WTC11 (cell line): ENCODE data around the gene LTBP2. TPM values are rescaled to one million over a fixed set of nuclear protein-coding genes. Genes with fewer than 3 reads are reported as not detected.

Experiments
- ATAC-seq: fragments of 200-7000 bp; cut with Tn5 transposase; 2 replicates; pipeline ENCODE4 v1.10.0; 2021; ENCODE audit warnings: mild to moderate bottlenecking, moderate library complexity
- CTCF ChIA-PET: fragments of 300-600 bp; sonication (Branson Sonifier 250); formaldehyde crosslinking; loops from one replicate; lab custom pipeline; 2021; ENCODE audit warnings: antibody characterized with exemption; lab: Charles Lee
- POLR2A ChIA-PET: fragments of 350-600 bp; sonication (Branson Sonifier 250); formaldehyde crosslinking; loops from one replicate; lab custom pipeline; 2021; ENCODE audit warnings: antibody characterized with exemption; lab: Charles Lee
- DNase-seq: peaks from one replicate; pipeline ENCODE4 v3.0.0; 2021; ENCODE audit warnings: low spot score
- H3K27ac Mint-ChIP-seq: 2 replicates; pipeline ENCODE4 v1.8.0; 2021; ENCODE audit warnings: mixed read lengths
- H3K27me3 Mint-ChIP-seq: 2 replicates; pipeline ENCODE4 v1.8.0; 2021; ENCODE audit warnings: low read depth, mild to moderate bottlenecking, moderate library complexity, mixed read lengths
- H3K36me3 Mint-ChIP-seq: 2 replicates; pipeline ENCODE4 v1.8.0; 2021; ENCODE audit warnings: mixed read lengths
- H3K4me1 Mint-ChIP-seq: 2 replicates; pipeline ENCODE4 v1.8.0; 2022; ENCODE audit warnings: mixed read lengths
- H3K4me3 Mint-ChIP-seq: 2 replicates; pipeline ENCODE4 v1.8.0; 2021; ENCODE audit warnings: mild to moderate bottlenecking, moderate library complexity, mixed read lengths
- H3K9me3 Mint-ChIP-seq: 2 replicates; pipeline ENCODE4 v1.8.0; 2021; ENCODE audit warnings: mixed read lengths
- FOXK1 ChIP-seq: sonication (generic); formaldehyde crosslinking; IDR thresholded peaks from 2 replicates; pipeline ENCODE4 v1.8.0; 2022; ENCODE audit warnings: mild to moderate bottlenecking, moderate library complexity, missing genetic modification reagents
- GTF2I ChIP-seq: fragments of 250-450 bp; sonication (Bioruptor Pico); conservative IDR thresholded peaks from 2 replicates; pipeline ENCODE4 v1.4.0; 2021; ENCODE audit warnings: mild to moderate bottlenecking
- HMGA2 ChIP-seq: fragments of 250-450 bp; sonication (Bioruptor Pico); IDR thresholded peaks from 2 replicates; pipeline ENCODE4 v1.4.0; 2021; ENCODE audit warnings: mild to moderate bottlenecking, moderate library complexity
- JAZF1 ChIP-seq: fragments of 250-450 bp; sonication (Bioruptor Pico); IDR thresholded peaks from 2 replicates; pipeline ENCODE4 v1.9.0; 2021; ENCODE audit warnings: moderate library complexity, mild to moderate bottlenecking, inconsistent platforms
- NR1H2 ChIP-seq: sonication (generic); formaldehyde crosslinking; IDR thresholded peaks from 2 replicates; pipeline ENCODE4 v1.9.0; 2021; ENCODE audit warnings: mild to moderate bottlenecking, moderate library complexity, missing genetic modification reagents
- ZNF219 ChIP-seq: sonication (generic); formaldehyde crosslinking; IDR thresholded peaks from 2 replicates; pipeline ENCODE4 v1.8.0; 2023; ENCODE audit warnings: missing genetic modification reagents, mild to moderate bottlenecking, borderline replicate concordance
- ZNF263 ChIP-seq: sonication (generic); formaldehyde crosslinking; IDR thresholded peaks from 2 replicates; pipeline ENCODE4 v1.8.1; 2022; ENCODE audit warnings: low read depth, mild to moderate bottlenecking, moderate library complexity, missing genetic modification reagents
- total RNA-seq: library from RNA; stranded (reverse); gene quantifications from 3 replicates; pipeline ENCODE4 v1.2.3, GENCODE V29; 2021
- TF ChIP-seq, protein P1 (sequence below): fragments of 250-450 bp; sonication (Bioruptor Pico); IDR thresholded peaks from 2 replicates; pipeline ENCODE4 v1.9.0; 2021; ENCODE audit warnings: mild to moderate bottlenecking
- TF ChIP-seq, protein P2 (sequence below): sonication (generic); formaldehyde crosslinking; conservative IDR thresholded peaks from 2 replicates; pipeline ENCODE4 v1.8.1; 2022; ENCODE audit warnings: mild to moderate bottlenecking, missing genetic modification reagents
- TF ChIP-seq, protein P3 (sequence below): sonication (generic); formaldehyde crosslinking; IDR thresholded peaks from 2 replicates; pipeline ENCODE4 v1.8.1; 2023; ENCODE audit warnings: mild to moderate bottlenecking, missing genetic modification reagents, moderate library complexity
- TF ChIP-seq, protein P4 (sequence below): sonication (generic); formaldehyde crosslinking; IDR thresholded peaks from 2 replicates; pipeline ENCODE4 v1.8.1; 2023; ENCODE audit warnings: mild to moderate bottlenecking, missing genetic modification reagents, borderline replicate concordance
- TF ChIP-seq, protein P5 (sequence below): fragments of 250-450 bp; sonication (Bioruptor Pico); IDR thresholded peaks from 2 replicates; pipeline ENCODE4 v2.1.2; 2022; ENCODE audit warnings: mild to moderate bottlenecking, moderate library complexity
- TF ChIP-seq, protein P6 (sequence below): sonication (generic); formaldehyde crosslinking; IDR thresholded peaks from 2 replicates; pipeline ENCODE4 v1.8.0; 2023; ENCODE audit warnings: missing genetic modification reagents, mild to moderate bottlenecking, borderline replicate concordance
- TF ChIP-seq, protein P7 (sequence below): fragments of 250-450 bp; sonication (Bioruptor Pico); IDR thresholded peaks from 2 replicates; pipeline ENCODE4 v1.9.0; 2021; ENCODE audit warnings: mild to moderate bottlenecking

LTBP2 gene
- total RNA-seq, 1 experiment from 2014 or later = 1.2 TPM

DNA sequence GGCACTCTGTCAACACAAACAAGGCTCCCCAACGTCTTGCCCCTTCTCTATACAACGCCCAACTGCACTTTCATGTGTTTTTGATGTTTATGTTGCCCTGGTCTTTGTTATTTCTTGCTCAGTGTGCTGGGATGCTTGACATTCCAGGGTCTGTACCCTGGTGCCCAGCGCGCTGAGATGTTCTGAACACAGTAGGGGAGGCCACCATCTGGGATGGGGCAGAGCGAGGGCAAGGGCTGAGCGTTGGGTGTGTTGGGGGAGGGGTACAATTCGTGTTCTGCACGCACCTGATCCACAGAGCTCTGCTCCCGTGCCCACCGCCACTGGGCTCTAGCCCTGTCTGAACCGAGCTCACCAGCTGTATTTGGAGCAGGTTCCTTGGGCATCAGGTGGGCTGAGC, 65.6 kb downstream of the LTBP2 start (continued):
- TF ChIP-seq, protein P1, sequence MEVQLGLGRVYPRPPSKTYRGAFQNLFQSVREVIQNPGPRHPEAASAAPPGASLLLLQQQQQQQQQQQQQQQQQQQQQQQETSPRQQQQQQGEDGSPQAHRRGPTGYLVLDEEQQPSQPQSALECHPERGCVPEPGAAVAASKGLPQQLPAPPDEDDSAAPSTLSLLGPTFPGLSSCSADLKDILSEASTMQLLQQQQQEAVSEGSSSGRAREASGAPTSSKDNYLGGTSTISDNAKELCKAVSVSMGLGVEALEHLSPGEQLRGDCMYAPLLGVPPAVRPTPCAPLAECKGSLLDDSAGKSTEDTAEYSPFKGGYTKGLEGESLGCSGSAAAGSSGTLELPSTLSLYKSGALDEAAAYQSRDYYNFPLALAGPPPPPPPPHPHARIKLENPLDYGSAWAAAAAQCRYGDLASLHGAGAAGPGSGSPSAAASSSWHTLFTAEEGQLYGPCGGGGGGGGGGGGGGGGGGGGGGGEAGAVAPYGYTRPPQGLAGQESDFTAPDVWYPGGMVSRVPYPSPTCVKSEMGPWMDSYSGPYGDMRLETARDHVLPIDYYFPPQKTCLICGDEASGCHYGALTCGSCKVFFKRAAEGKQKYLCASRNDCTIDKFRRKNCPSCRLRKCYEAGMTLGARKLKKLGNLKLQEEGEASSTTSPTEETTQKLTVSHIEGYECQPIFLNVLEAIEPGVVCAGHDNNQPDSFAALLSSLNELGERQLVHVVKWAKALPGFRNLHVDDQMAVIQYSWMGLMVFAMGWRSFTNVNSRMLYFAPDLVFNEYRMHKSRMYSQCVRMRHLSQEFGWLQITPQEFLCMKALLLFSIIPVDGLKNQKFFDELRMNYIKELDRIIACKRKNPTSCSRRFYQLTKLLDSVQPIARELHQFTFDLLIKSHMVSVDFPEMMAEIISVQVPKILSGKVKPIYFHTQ (CRISPR knock-in tag) = no peak
- TF ChIP-seq ZNF263 (CRISPR knock-in tag) = no peak
- TF ChIP-seq, protein P2, sequence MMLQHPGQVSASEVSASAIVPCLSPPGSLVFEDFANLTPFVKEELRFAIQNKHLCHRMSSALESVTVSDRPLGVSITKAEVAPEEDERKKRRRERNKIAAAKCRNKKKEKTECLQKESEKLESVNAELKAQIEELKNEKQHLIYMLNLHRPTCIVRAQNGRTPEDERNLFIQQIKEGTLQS = no peak
- TF ChIP-seq JAZF1 (CRISPR knock-in tag) = no peak
- TF ChIP-seq FOXK1 (CRISPR knock-in tag) = no peak
- TF ChIP-seq, protein P3, sequence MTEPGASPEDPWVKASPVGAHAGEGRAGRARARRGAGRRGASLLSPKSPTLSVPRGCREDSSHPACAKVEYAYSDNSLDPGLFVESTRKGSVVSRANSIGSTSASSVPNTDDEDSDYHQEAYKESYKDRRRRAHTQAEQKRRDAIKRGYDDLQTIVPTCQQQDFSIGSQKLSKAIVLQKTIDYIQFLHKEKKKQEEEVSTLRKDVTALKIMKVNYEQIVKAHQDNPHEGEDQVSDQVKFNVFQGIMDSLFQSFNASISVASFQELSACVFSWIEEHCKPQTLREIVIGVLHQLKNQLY (CRISPR knock-in tag) = no peak

DNA sequence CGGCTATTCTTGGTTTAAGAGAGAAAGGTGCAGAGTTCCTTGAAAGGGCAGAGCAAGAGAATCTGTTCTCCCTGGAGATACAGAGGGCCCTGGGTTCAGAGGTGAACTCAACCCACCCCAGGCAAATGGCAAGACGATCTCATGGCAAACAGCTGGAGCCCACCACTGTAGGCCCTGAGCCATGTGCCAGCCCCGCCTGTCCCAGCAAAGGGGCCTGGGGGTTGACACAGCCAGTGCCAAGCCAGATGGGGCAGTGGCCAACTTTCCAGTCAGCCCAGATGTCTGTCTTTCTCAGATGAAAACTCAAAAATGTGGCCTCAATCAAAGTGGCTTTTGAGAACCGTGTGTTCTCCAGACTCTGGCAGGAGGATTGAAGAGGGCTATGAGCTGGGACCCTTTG, 66.7 kb downstream of the LTBP2 start:
- no peaks in the 10 kb centered on the region for H3K4me1 Mint-ChIP-seq
- H3K27ac Mint-ChIP-seq = no peak overlapping the region
- CTCF ChIA-PET = interaction anchor here (1.0 to 1.7 kb wide), 4 partner anchors 14 to 66 kb away, joined by 4 to 5 read pairs (median 4); partner anchors contain the start of gene LTBP2
- ATAC-seq (no peak), DNase-seq (no peak)
- H3K9me3 Mint-ChIP-seq = no peaks in the 10 kb centered on the region
- POLR2A ChIA-PET = no interaction called here
- no peak overlapping the region for H3K4me3 Mint-ChIP-seq
- no peaks in the 10 kb centered on the region for H3K27me3 Mint-ChIP-seq
- H3K36me3 Mint-ChIP-seq = no peaks in the 10 kb centered on the region
- TF ChIP-seq NR1H2 (no peak), HMGA2 (no peak), GTF2I (CRISPR knock-in tag) (no peak), ZNF219 (CRISPR knock-in tag) (no peak)
- TF ChIP-seq, protein P4, sequence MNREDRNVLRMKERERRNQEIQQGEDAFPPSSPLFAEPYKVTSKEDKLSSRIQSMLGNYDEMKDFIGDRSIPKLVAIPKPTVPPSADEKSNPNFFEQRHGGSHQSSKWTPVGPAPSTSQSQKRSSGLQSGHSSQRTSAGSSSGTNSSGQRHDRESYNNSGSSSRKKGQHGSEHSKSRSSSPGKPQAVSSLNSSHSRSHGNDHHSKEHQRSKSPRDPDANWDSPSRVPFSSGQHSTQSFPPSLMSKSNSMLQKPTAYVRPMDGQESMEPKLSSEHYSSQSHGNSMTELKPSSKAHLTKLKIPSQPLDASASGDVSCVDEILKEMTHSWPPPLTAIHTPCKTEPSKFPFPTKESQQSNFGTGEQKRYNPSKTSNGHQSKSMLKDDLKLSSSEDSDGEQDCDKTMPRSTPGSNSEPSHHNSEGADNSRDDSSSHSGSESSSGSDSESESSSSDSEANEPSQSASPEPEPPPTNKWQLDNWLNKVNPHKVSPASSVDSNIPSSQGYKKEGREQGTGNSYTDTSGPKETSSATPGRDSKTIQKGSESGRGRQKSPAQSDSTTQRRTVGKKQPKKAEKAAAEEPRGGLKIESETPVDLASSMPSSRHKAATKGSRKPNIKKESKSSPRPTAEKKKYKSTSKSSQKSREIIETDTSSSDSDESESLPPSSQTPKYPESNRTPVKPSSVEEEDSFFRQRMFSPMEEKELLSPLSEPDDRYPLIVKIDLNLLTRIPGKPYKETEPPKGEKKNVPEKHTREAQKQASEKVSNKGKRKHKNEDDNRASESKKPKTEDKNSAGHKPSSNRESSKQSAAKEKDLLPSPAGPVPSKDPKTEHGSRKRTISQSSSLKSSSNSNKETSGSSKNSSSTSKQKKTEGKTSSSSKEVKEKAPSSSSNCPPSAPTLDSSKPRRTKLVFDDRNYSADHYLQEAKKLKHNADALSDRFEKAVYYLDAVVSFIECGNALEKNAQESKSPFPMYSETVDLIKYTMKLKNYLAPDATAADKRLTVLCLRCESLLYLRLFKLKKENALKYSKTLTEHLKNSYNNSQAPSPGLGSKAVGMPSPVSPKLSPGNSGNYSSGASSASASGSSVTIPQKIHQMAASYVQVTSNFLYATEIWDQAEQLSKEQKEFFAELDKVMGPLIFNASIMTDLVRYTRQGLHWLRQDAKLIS (CRISPR knock-in tag) = no peak
- TF ChIP-seq, protein P5, sequence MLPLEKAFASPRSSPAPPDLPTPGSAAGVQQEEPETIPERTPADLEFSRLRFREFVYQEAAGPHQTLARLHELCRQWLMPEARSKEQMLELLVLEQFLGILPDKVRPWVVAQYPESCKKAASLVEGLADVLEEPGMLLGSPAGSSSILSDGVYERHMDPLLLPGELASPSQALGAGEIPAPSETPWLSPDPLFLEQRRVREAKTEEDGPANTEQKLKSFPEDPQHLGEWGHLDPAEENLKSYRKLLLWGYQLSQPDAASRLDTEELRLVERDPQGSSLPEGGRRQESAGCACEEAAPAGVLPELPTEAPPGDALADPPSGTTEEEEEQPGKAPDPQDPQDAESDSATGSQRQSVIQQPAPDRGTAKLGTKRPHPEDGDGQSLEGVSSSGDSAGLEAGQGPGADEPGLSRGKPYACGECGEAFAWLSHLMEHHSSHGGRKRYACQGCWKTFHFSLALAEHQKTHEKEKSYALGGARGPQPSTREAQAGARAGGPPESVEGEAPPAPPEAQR (CRISPR knock-in tag) = no peak
- TF ChIP-seq, protein P6, sequence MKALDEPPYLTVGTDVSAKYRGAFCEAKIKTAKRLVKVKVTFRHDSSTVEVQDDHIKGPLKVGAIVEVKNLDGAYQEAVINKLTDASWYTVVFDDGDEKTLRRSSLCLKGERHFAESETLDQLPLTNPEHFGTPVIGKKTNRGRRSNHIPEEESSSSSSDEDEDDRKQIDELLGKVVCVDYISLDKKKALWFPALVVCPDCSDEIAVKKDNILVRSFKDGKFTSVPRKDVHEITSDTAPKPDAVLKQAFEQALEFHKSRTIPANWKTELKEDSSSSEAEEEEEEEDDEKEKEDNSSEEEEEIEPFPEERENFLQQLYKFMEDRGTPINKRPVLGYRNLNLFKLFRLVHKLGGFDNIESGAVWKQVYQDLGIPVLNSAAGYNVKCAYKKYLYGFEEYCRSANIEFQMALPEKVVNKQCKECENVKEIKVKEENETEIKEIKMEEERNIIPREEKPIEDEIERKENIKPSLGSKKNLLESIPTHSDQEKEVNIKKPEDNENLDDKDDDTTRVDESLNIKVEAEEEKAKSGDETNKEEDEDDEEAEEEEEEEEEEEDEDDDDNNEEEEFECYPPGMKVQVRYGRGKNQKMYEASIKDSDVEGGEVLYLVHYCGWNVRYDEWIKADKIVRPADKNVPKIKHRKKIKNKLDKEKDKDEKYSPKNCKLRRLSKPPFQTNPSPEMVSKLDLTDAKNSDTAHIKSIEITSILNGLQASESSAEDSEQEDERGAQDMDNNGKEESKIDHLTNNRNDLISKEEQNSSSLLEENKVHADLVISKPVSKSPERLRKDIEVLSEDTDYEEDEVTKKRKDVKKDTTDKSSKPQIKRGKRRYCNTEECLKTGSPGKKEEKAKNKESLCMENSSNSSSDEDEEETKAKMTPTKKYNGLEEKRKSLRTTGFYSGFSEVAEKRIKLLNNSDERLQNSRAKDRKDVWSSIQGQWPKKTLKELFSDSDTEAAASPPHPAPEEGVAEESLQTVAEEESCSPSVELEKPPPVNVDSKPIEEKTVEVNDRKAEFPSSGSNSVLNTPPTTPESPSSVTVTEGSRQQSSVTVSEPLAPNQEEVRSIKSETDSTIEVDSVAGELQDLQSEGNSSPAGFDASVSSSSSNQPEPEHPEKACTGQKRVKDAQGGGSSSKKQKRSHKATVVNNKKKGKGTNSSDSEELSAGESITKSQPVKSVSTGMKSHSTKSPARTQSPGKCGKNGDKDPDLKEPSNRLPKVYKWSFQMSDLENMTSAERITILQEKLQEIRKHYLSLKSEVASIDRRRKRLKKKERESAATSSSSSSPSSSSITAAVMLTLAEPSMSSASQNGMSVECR (CRISPR knock-in tag) = no peak
- TF ChIP-seq, protein P7, sequence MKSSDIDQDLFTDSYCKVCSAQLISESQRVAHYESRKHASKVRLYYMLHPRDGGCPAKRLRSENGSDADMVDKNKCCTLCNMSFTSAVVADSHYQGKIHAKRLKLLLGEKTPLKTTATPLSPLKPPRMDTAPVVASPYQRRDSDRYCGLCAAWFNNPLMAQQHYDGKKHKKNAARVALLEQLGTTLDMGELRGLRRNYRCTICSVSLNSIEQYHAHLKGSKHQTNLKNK (CRISPR knock-in tag) = no peak
